K562 (cell line): Measurements from ENCODE around the gene PTK6. TPM values are rescaled to one million over a fixed set of nuclear protein-coding genes. Genes with fewer than 3 reads are reported as not detected.
A peak's percentile ranks its signal among the peaks of the same experiment; 100 is the strongest.

Source experiments
- ATAC-seq: fragments of 200-7000 bp; cut with Tn5 transposase; 3 replicates; pipeline ENCODE4 v1.9.1; 2020; ENCODE audit warnings: moderate library complexity
- BruUV-seq: library from RNA; stranded (reverse); fragments of 400-500 nt; replicated peaks from 2 replicates; lab custom pipeline; 2021; lab: Mats Ljungman, UMichigan
- CTCF ChIA-PET: fragments of 300-600 bp; formaldehyde crosslinking; extraction: SDS; loops from one replicate; lab custom pipeline; 2021; ENCODE audit warnings: low intra/inter-chr PET ratio; lab: Yijun Ruan, JAX
- POLR2A ChIA-PET: fragments of 300-600, 350-650 bp; sonication (Branson Sonifier 250); formaldehyde crosslinking; extraction: SDS; loops from one replicate; lab custom pipeline; 2021; ENCODE audit warnings: antibody characterized with exemption, inconsistent platforms; lab: Yijun Ruan, JAX
- DNase-seq, 4 experiments: peaks; one replicate each; pipeline versions ENCODE4 v3.0.0 to v3.0.0-alpha.2; 2011 to 2018; ENCODE audit warnings: low spot score in 3 of 4, mixed read lengths in 3 of 4; ENCODE audit errors: extremely low read depth in 1 of 4
- FAIRE-seq: peaks from 2 replicates; lab custom pipeline; 2011; peaks lifted over from hg19 to GRCh38; lab: Jason Lieb, UNC
- H2AFZ ChIP-seq: 2 replicates; pipeline ENCODE4 v1.6.0; 2011; ENCODE audit warnings: low read depth, low read length, control low read depth, inconsistent platforms
- H3K27ac ChIP-seq: fragments of 200-600 bp; 3 replicates; pipeline ENCODE4 v1.8.0; 2011; ENCODE audit warnings: low read depth, mild to moderate bottlenecking, control low read depth, inconsistent platforms, low read length, moderate library complexity, mixed read lengths; ENCODE audit errors: extremely low read depth
- H3K27me3 ChIP-seq, 2 experiments: fragments of 300-600 bp in 1 of 2; 2 replicates in 1 of 2; 3 replicates in 1 of 2; pipeline versions ENCODE4 v1.6.0 to v1.8.0; 2011; ENCODE audit warnings: inconsistent platforms in 2 of 2, low read length in 2 of 2, mild to moderate bottlenecking in 1 of 2, mixed read lengths in 1 of 2, moderate library complexity in 1 of 2; ENCODE audit not compliant: control insufficient read depth in 2 of 2, insufficient read depth in 2 of 2
- H3K36me3 ChIP-seq: fragments of 300-600 bp; 3 replicates; pipeline ENCODE4 v1.8.0; 2011; ENCODE audit warnings: mild to moderate bottlenecking, low read length, inconsistent platforms; ENCODE audit not compliant: control insufficient read depth, insufficient read depth
- H3K4me1 ChIP-seq, 2 experiments: fragments of 200-600 bp in 1 of 2; replicated peaks in 1 of 2; 2 replicates in 1 of 2; 3 replicates in 1 of 2; pipeline versions ENCODE4 v1.5.1 to v1.8.0; 2011; ENCODE audit warnings: inconsistent platforms in 2 of 2, low read length in 2 of 2, mild to moderate bottlenecking in 1 of 2, mixed read lengths in 1 of 2, moderate library complexity in 1 of 2; ENCODE audit not compliant: control insufficient read depth in 2 of 2, insufficient read depth in 2 of 2
- H3K4me2 ChIP-seq: 2 replicates; pipeline ENCODE4 v1.6.1; 2011; ENCODE audit warnings: low read length, control low read depth, inconsistent platforms, mixed read lengths; ENCODE audit not compliant: insufficient read depth
- H3K4me3 ChIP-seq: fragments of 200-600 bp; sonication (generic), shearing (Covaris generic); 2 replicates; pipeline ENCODE4 v1.5.1; 2016; ENCODE audit warnings: control low read depth, inconsistent platforms
- H3K79me2 ChIP-seq: fragments of 200-600 bp; 3 replicates; pipeline ENCODE4 v1.8.0; 2011; ENCODE audit warnings: low read length, inconsistent platforms; ENCODE audit not compliant: control insufficient read depth, insufficient read depth
- H3K9ac ChIP-seq, 2 experiments: 2 replicates each; pipeline versions ENCODE4 v1.6.0 to v1.6.1; 2011; ENCODE audit warnings: low read depth in 2 of 2, low read length in 2 of 2, control low read depth in 1 of 2, inconsistent platforms in 1 of 2, mild to moderate bottlenecking in 1 of 2, mixed read lengths in 1 of 2; ENCODE audit not compliant: insufficient read depth in 1 of 2
- H3K9me1 ChIP-seq: one replicate; pipeline ENCODE4 v1.6.0; 2011; ENCODE audit warnings: inconsistent platforms, mild to moderate bottlenecking, low read length, moderate library complexity; ENCODE audit not compliant: control insufficient read depth, insufficient read depth
- H3K9me3 ChIP-seq: replicated peaks from 2 replicates; pipeline ENCODE4 v1.5.1; 2011; ENCODE audit warnings: low read depth, low read length, inconsistent platforms; ENCODE audit not compliant: control insufficient read depth, insufficient read depth
- H4K20me1 ChIP-seq: replicated peaks from 2 replicates; pipeline ENCODE4 v1.6.1; 2011; ENCODE audit warnings: low read length, inconsistent platforms, mixed read lengths; ENCODE audit not compliant: control insufficient read depth, insufficient read depth
- BHLHE40 ChIP-seq: IDR thresholded peaks from 2 replicates; pipeline ENCODE4 v1.6.1; 2011; ENCODE audit warnings: low read length, improper control_type of control experiment
- HDAC3 ChIP-seq: fragments of 450-650 bp; IDR thresholded peaks from 2 replicates; pipeline ENCODE4 v1.6.1; 2018; ENCODE audit warnings: borderline replicate concordance, mild to moderate bottlenecking, moderate library complexity; ENCODE audit not compliant: partially characterized antibody
- IFI16 ChIP-seq: fragments of 250-450 bp; sonication (Bioruptor Pico); IDR thresholded peaks from 2 replicates; pipeline ENCODE4 v2.1.2; 2022; ENCODE audit warnings: mild to moderate bottlenecking, inconsistent platforms
- KHSRP ChIP-seq: fragments of 450-650 bp; IDR thresholded peaks from 2 replicates; pipeline ENCODE4 v1.6.1; 2017
- MIER1 ChIP-seq: fragments of 450-650 bp; IDR thresholded peaks from 2 replicates; pipeline ENCODE4 v1.6.1; 2016; ENCODE audit warnings: antibody characterized with exemption, mild to moderate bottlenecking, low read depth
- MLX ChIP-seq, 2 experiments: fragments of 450-650 bp in 1 of 2; sonication (generic) in 1 of 2; formaldehyde crosslinking; conservative IDR thresholded peaks; 2 replicates each; pipeline versions ENCODE4 v1.4.0 to v1.8.1; 2020 to 2022; ENCODE audit warnings: mild to moderate bottlenecking in 1 of 2, missing genetic modification reagents in 1 of 2
- RHOXF2B ChIP-seq: fragments of 250-450 bp; sonication (Bioruptor Pico); conservative IDR thresholded peaks from 2 replicates; pipeline ENCODE4 v1.5.1; 2021
- USF1 ChIP-seq: sonication (generic); formaldehyde crosslinking; IDR thresholded peaks from 2 replicates; pipeline ENCODE4 v1.9.0; 2022; ENCODE audit warnings: mild to moderate bottlenecking, missing genetic modification reagents
- USF2 ChIP-seq: sonication (generic); formaldehyde crosslinking; IDR thresholded peaks from 2 replicates; pipeline ENCODE4 v1.5.0; 2020; ENCODE audit warnings: missing genetic modification reagents
- WGBS: fragments of 100-300 bp; shearing (Covaris generic); methylation state at CpG from one replicate; pipeline ENCODE4 v1.1.6; 2016; ENCODE audit warnings: low coverage, mixed read lengths; ENCODE audit not compliant: insufficient coverage; ENCODE audit errors: missing lambda C conversion rate; 5-methylcytosine and 5-hydroxymethylcytosine counted together
- in situ Hi-C: fragments of 300-500 bp; cut with MboI; formaldehyde crosslinking; loops from 4 replicates; pipeline ENCODE4 v1.15.0; 2018; ENCODE audit warnings: inconsistent platforms, mixed read lengths
- intact Hi-C: fragments of 100-400 bp; cut with micrococcal nuclease; formaldehyde crosslinking; loops from 2 replicates; pipeline ENCODE4 v1.14.2; 2022
- polyA plus RNA-seq, 8 experiments: library from polyadenylated mRNA; depleted of rRNA in 4 of 8; stranded (reverse) in 5 of 8; unstranded in 3 of 8; fragments of >200 nt; fragmentation: Nextera tagmentation in 2 of 8; fragmentation: Illumina TruSeq in 1 of 8; extraction: Ambion mirVana in 2 of 8; extraction: Trizol in 1 of 8; gene quantifications; 2 replicates each; pipeline versions ENCODE4 v1.2.1 to v1.2.3, GENCODE V29; 2011 to 2014; ENCODE audit warnings: inconsistent platforms in 1 of 8, missing spikeins in 1 of 8
- total RNA-seq, 7 experiments: library from RNA; depleted of rRNA in 6 of 7; stranded (reverse); fragments of >200 nt in 6 of 7; fragmentation: Illumina TruSeq in 2 of 7; extraction: Trizol in 2 of 7; gene quantifications; 2 replicates each; pipeline versions ENCODE4 v1.2.1 to v1.2.3, GENCODE V29; 2011 to 2021; ENCODE audit warnings: low replicate concordance in 1 of 7
- TF ChIP-seq, protein P1 (sequence below): sonication (generic); formaldehyde crosslinking; IDR thresholded peaks from 2 replicates; pipeline ENCODE4 v1.8.1; 2023; ENCODE audit warnings: mild to moderate bottlenecking, missing genetic modification reagents
- TF ChIP-seq, protein P2 (sequence below), 2 experiments: IDR thresholded peaks; 2 replicates each; pipeline ENCODE4 v1.6.1; 2011; ENCODE audit warnings: borderline replicate concordance in 1 of 2, control low read depth in 1 of 2, low read depth in 1 of 2, low read length in 1 of 2, mild to moderate bottlenecking in 1 of 2, mixed read lengths in 1 of 2, moderate library complexity in 1 of 2; ENCODE audit not compliant: insufficient read depth in 1 of 2, insufficient read length in 1 of 2, poor library complexity in 1 of 2, severe bottlenecking in 1 of 2; ENCODE audit errors: extremely low read depth in 1 of 2
- TF ChIP-seq, protein P3 (sequence below): fragments of 450-650 bp; formaldehyde crosslinking; IDR thresholded peaks from 2 replicates; pipeline ENCODE4 v1.4.0; 2020; ENCODE audit warnings: mild to moderate bottlenecking, mixed read lengths

The PTK6 gene
- total and polyA plus RNA-seq, 9 of the 15 experiments (the other 6 are each of a cell fraction or from before 2014, with no cell fraction given), result 0.07 TPM; not detected in 8

DNA sequence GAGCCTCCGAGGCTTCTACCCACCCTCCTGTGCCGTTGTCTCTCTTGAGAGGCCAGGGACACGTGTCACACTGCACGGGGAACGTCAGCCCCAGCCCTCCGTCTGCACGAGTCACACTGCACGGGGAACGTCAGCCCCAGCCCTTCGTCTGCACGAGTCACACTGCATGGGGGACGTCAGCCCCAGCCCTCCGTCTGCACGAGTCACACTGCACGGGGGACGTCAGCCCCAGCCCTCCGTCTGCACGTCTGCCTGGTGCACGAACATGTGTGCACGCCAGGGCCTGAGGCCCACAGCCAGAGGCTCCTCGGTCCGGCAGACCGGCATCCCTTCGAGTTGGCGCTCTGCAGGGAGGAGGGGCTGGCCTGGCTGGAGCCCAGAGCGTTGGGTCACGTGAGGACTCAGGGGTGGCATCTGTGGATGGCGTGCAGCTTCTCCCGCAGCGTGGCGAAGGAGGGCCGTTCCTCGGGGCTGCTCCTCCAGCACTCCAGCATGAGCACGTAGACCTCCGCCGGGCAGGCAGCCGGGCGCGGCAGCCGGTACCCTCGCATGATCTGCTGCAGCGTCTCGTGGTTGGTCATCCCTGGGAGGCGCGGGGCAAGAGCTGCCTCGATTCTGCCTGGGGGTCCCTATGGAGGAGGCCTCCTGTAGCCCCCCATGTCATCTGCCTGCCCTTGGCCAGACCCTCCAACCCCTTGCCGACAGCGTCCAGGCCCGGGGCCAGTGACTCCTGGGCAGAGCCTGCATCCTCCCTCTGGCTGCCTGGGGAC lies 3.4 kb upstream of the PTK6 start:
- CTCF ChIA-PET, result no interaction called here
- TF ChIP-seq, protein P1, sequence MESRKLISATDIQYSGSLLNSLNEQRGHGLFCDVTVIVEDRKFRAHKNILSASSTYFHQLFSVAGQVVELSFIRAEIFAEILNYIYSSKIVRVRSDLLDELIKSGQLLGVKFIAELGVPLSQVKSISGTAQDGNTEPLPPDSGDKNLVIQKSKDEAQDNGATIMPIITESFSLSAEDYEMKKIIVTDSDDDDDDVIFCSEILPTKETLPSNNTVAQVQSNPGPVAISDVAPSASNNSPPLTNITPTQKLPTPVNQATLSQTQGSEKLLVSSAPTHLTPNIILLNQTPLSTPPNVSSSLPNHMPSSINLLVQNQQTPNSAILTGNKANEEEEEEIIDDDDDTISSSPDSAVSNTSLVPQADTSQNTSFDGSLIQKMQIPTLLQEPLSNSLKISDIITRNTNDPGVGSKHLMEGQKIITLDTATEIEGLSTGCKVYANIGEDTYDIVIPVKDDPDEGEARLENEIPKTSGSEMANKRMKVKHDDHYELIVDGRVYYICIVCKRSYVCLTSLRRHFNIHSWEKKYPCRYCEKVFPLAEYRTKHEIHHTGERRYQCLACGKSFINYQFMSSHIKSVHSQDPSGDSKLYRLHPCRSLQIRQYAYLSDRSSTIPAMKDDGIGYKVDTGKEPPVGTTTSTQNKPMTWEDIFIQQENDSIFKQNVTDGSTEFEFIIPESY (CRISPR knock-in tag), result 0 out of 2 replicates have a peak, but pooled peaks have one; percentile 20
- TF ChIP-seq MIER1 (no peak), RHOXF2B (no peak), HDAC3 (no peak), MLX (CRISPR knock-in tag; conservative IDR thresholded peaks at IDR 0.05) (no peak), USF1 (CRISPR knock-in tag) (peak; percentile 80), IFI16 (CRISPR knock-in tag) (no peak), BHLHE40 (peak; percentile 65; the same call in 1 of the 2 replicates), KHSRP (no peak), USF2 (CRISPR knock-in tag) (peak; percentile 66)
- TF ChIP-seq, protein P2, sequence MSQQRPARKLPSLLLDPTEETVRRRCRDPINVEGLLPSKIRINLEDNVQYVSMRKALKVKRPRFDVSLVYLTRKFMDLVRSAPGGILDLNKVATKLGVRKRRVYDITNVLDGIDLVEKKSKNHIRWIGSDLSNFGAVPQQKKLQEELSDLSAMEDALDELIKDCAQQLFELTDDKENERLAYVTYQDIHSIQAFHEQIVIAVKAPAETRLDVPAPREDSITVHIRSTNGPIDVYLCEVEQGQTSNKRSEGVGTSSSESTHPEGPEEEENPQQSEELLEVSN (IDR thresholded peaks at IDR 0.05; ENCODE audit: borderline replicate concordance in 1 of 2, extremely low read depth in 1 of 2, insufficient read depth in 1 of 2, insufficient read length in 1 of 2, low read depth in 1 of 2, low read length in 1 of 2, poor library complexity in 1 of 2, severe bottlenecking in 1 of 2), result peak in 1 of 2 experiments; percentile 31
- TF ChIP-seq, protein P3, sequence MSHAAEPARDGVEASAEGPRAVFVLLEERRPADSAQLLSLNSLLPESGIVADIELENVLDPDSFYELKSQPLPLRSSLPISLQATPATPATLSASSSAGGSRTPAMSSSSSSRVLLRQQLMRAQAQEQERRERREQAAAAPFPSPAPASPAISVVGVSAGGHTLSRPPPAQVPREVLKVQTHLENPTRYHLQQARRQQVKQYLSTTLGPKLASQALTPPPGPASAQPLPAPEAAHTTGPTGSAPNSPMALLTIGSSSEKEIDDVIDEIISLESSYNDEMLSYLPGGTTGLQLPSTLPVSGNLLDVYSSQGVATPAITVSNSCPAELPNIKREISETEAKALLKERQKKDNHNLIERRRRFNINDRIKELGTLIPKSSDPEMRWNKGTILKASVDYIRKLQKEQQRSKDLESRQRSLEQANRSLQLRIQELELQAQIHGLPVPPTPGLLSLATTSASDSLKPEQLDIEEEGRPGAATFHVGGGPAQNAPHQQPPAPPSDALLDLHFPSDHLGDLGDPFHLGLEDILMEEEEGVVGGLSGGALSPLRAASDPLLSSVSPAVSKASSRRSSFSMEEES, result 0 out of 2 replicates have a peak, but pooled peaks have one; percentile 13

More for the DNA sequence above, 3.4 kb upstream of the PTK6 start:
- Histone ChIP-seq H3K9me1 (no peaks in the 10 kb centered on the region), H3K4me1 (peaks cover 6 to 89% of the 10 kb centered on the region in 2 experiments; a peak in 4 of 5 replicates), H3K9ac (peak overlapping the region in 1 of 2 experiments; percentile 72; a peak in 2 of 4 replicates), H3K9me3 (no peaks in the 10 kb centered on the region), H3K36me3 (no peaks in the 10 kb centered on the region), H2AFZ (no peak overlapping the region), H4K20me1 (peaks cover 3% of the 10 kb centered on the region), H3K79me2 (no peaks in the 10 kb centered on the region), H3K27ac (no peak overlapping the region), H3K4me2 (no peak overlapping the region), H3K4me3 (no peak overlapping the region), H3K27me3 (peaks cover 0 to 27% of the 10 kb centered on the region in 2 experiments; a peak in 3 of 5 replicates)
- no peak for DNase-seq
- no peak for ATAC-seq
- 35% methylated on average over 46 of the region's 49 CpGs for WGBS
- no peak for FAIRE-seq
- intact Hi-C loops (no loop called here), in situ Hi-C loops (no loop called here)
- no TSS peak for BruUV-seq
- POLR2A ChIA-PET, result interaction anchor here (0.6 to 1.2 kb wide), 2 partner anchors 16 to 203 kb away, joined by 3 to 4 read pairs; no protein-coding TSS in a partner anchor
